Activated T-helper 1 cell treated with anti-CD3 and anti-CD28 coated beads, Interleukin-12 subunit alpha, Interleukin-12 subunit beta, Interleukin-2, Interleukin-4 antibody, amounts not matched to agents 30 ng/mL and 10 ng/mL and 1 ng/mL, durations not matched to agents 14 hours and 24 hours and 36 hours (primary cell): ENCODE measurements around the gene C8A. TPM values are rescaled to one million over a fixed set of nuclear protein-coding genes. Genes with fewer than 3 reads are reported as not detected.

Source experiments
- DNase-seq: peaks from one replicate; pipeline ENCODE4 v3.0.0; 2021; ENCODE audit warnings: low spot score
- H3K27ac Mint-ChIP-seq: one replicate; pipeline ENCODE4 v1.8.0; 2021; ENCODE audit warnings: mild to moderate bottlenecking, mixed read lengths
- H3K27me3 Mint-ChIP-seq: one replicate; pipeline ENCODE4 v1.8.0; 2022; ENCODE audit warnings: mild to moderate bottlenecking, moderate library complexity, mixed read lengths; ENCODE audit not compliant: insufficient read depth
- H3K36me3 Mint-ChIP-seq: one replicate; pipeline ENCODE4 v1.8.0; 2021; ENCODE audit warnings: low read depth, mixed read lengths
- H3K4me1 Mint-ChIP-seq: one replicate; pipeline ENCODE4 v1.8.0; 2021; ENCODE audit warnings: low read depth, mixed read lengths
- H3K4me3 Mint-ChIP-seq: one replicate; pipeline ENCODE4 v1.8.0; 2021; ENCODE audit warnings: mild to moderate bottlenecking, moderate library complexity, mixed read lengths
- H3K9me3 Mint-ChIP-seq: one replicate; pipeline ENCODE4 v1.8.0; 2021; ENCODE audit warnings: mixed read lengths
- intact Hi-C: fragments of 100-400 bp; cut with micrococcal nuclease; formaldehyde crosslinking; loops from one replicate; pipeline ENCODE4 v1.15.1; 2024
- total RNA-seq: library from RNA; stranded (reverse); gene quantifications from 2 replicates; pipeline ENCODE4 v1.2.3, GENCODE V29; 2022

Gene C8A
- total RNA-seq, 1 donor from 2014 or later = not detected

GRCh38 chr1:56873213-56873612 is 18.6 kb downstream of the C8A start:
- intact Hi-C loops = no loop called here
- no peak for DNase-seq
- H3K36me3 Mint-ChIP-seq = no peaks in the 10 kb centered on the region
- H3K4me3 Mint-ChIP-seq = no peak overlapping the region
- H3K4me1 Mint-ChIP-seq = no peaks in the 10 kb centered on the region
- H3K27me3 Mint-ChIP-seq = peaks cover 1% of the 10 kb centered on the region
- no peaks in the 10 kb centered on the region for H3K9me3 Mint-ChIP-seq
- no peak overlapping the region for H3K27ac Mint-ChIP-seq

GRCh38 chr1:56874689-56875088 is 20.1 kb downstream of the C8A start:
- H3K36me3 Mint-ChIP-seq = no peaks in the 10 kb centered on the region
- intact Hi-C loops = no loop called here

GRCh38 chr1:56877973-56878372 is 23.4 kb downstream of the C8A start:
- intact Hi-C loops = no loop called here
- no peaks in the 10 kb centered on the region for H3K27me3 Mint-ChIP-seq
- no peak overlapping the region for H3K27ac Mint-ChIP-seq
- no peaks in the 10 kb centered on the region for H3K36me3 Mint-ChIP-seq
- no peak overlapping the region for H3K4me3 Mint-ChIP-seq
- H3K9me3 Mint-ChIP-seq = no peaks in the 10 kb centered on the region
- DNase-seq = no peak
- H3K4me1 Mint-ChIP-seq = no peaks in the 10 kb centered on the region

More at GRCh38 chr1:56874689-56875088, 20.1 kb downstream of the C8A start:
- H3K4me3 Mint-ChIP-seq = no peak overlapping the region
- H3K27ac Mint-ChIP-seq = no peak overlapping the region
- H3K9me3 Mint-ChIP-seq = no peaks in the 10 kb centered on the region
- DNase-seq = no peak
- H3K27me3 Mint-ChIP-seq = no peaks in the 10 kb centered on the region
- no peaks in the 10 kb centered on the region for H3K4me1 Mint-ChIP-seq

- Mint-ChIP-seq H3K9me3 (no peaks in the 10 kb centered on the region), H3K36me3 (no peaks in the 10 kb centered on the region), H3K4me3 (no peak overlapping the region), H3K27me3 (no peaks in the 10 kb centered on the region), H3K4me1 (no peaks in the 10 kb centered on the region), H3K27ac (no peak overlapping the region)
- intact Hi-C loops = no loop called here
- no peak for DNase-seq
These were observed 26.2 kb downstream of the C8A start for GRCh38 chr1:56880774-56881173.

GRCh38 chr1:56881417-56881816 is 26.8 kb downstream of the C8A start:
- Mint-ChIP-seq H3K9me3 (no peaks in the 10 kb centered on the region), H3K4me1 (no peaks in the 10 kb centered on the region), H3K36me3 (no peaks in the 10 kb centered on the region), H3K4me3 (no peak overlapping the region), H3K27ac (no peak overlapping the region), H3K27me3 (no peaks in the 10 kb centered on the region)
- no peak for DNase-seq
- intact Hi-C loops = no loop called here

- no peak overlapping the region for H3K27ac Mint-ChIP-seq
- DNase-seq = no peak
- H3K4me3 Mint-ChIP-seq = no peak overlapping the region
- H3K9me3 Mint-ChIP-seq = no peaks in the 10 kb centered on the region
- no peaks in the 10 kb centered on the region for H3K36me3 Mint-ChIP-seq
- no peaks in the 10 kb centered on the region for H3K4me1 Mint-ChIP-seq
- peaks cover 2% of the 10 kb centered on the region for H3K27me3 Mint-ChIP-seq
- intact Hi-C loops = no loop called here
These were observed 35.6 kb downstream of the C8A start for GRCh38 chr1:56890229-56890628.

GRCh38 chr1:56894014-56894413 is 39.4 kb downstream of the C8A start:
- Mint-ChIP-seq H3K27ac (no peak overlapping the region), H3K4me3 (no peak overlapping the region), H3K4me1 (no peaks in the 10 kb centered on the region), H3K36me3 (no peaks in the 10 kb centered on the region), H3K27me3 (no peaks in the 10 kb centered on the region), H3K9me3 (no peaks in the 10 kb centered on the region)
- DNase-seq = no peak
- intact Hi-C loops = no loop called here

- Mint-ChIP-seq H3K4me3 (no peak overlapping the region), H3K27ac (no peak overlapping the region), H3K9me3 (no peaks in the 10 kb centered on the region), H3K4me1 (no peaks in the 10 kb centered on the region), H3K27me3 (no peaks in the 10 kb centered on the region), H3K36me3 (no peaks in the 10 kb centered on the region)
- intact Hi-C loops = no loop called here
- DNase-seq = no peak
These were observed 42.8 kb downstream of the C8A start for GRCh38 chr1:56897150-56898004.

GRCh38 chr1:56898005-56898373 is 43.4 kb downstream of the C8A start:
- Mint-ChIP-seq H3K4me3 (no peak overlapping the region), H3K27me3 (no peaks in the 10 kb centered on the region), H3K9me3 (no peaks in the 10 kb centered on the region), H3K4me1 (no peaks in the 10 kb centered on the region), H3K27ac (no peak overlapping the region), H3K36me3 (no peaks in the 10 kb centered on the region)
- intact Hi-C loops = no loop called here
- DNase-seq = no peak

GRCh38 chr1:56898879-56899278 is 44.3 kb downstream of the C8A start:
- Mint-ChIP-seq H3K27ac (no peak overlapping the region), H3K9me3 (no peaks in the 10 kb centered on the region), H3K4me3 (no peak overlapping the region), H3K4me1 (no peaks in the 10 kb centered on the region), H3K27me3 (no peaks in the 10 kb centered on the region), H3K36me3 (no peaks in the 10 kb centered on the region)
- intact Hi-C loops = no loop called here
- DNase-seq = no peak

- no peaks in the 10 kb centered on the region for H3K9me3 Mint-ChIP-seq
- no peaks in the 10 kb centered on the region for H3K36me3 Mint-ChIP-seq
- no peak overlapping the region for H3K4me3 Mint-ChIP-seq
- no peak overlapping the region for H3K27ac Mint-ChIP-seq
- intact Hi-C loops = no loop called here
- no peak for DNase-seq
- no peaks in the 10 kb centered on the region for H3K4me1 Mint-ChIP-seq
- H3K27me3 Mint-ChIP-seq = no peaks in the 10 kb centered on the region
These were observed 47.1 kb downstream of the C8A start for GRCh38 chr1:56901716-56902115.

GRCh38 chr1:56903778-56904177 is 49.2 kb downstream of the C8A start:
- H3K36me3 Mint-ChIP-seq = no peaks in the 10 kb centered on the region

GRCh38 chr1:56904663-56905397 is 50.2 kb downstream of the C8A start:
- Mint-ChIP-seq H3K36me3 (no peaks in the 10 kb centered on the region), H3K27ac (no peak overlapping the region)

More at GRCh38 chr1:56903778-56904177, 49.2 kb downstream of the C8A start:
- no peaks in the 10 kb centered on the region for H3K9me3 Mint-ChIP-seq
- intact Hi-C loops = no loop called here
- no peaks in the 10 kb centered on the region for H3K4me1 Mint-ChIP-seq
- no peak for DNase-seq
- no peak overlapping the region for H3K4me3 Mint-ChIP-seq
- H3K27me3 Mint-ChIP-seq = no peaks in the 10 kb centered on the region
- H3K27ac Mint-ChIP-seq = no peak overlapping the region

More at GRCh38 chr1:56904663-56905397, 50.2 kb downstream of the C8A start:
- DNase-seq = no peak
- no peaks in the 10 kb centered on the region for H3K27me3 Mint-ChIP-seq
- H3K9me3 Mint-ChIP-seq = no peaks in the 10 kb centered on the region
- no peak overlapping the region for H3K4me3 Mint-ChIP-seq
- intact Hi-C loops = no loop called here
- no peaks in the 10 kb centered on the region for H3K4me1 Mint-ChIP-seq
